IMR-90 (cell line): Measurements from ENCODE around the gene UBLCP1. TPM values are rescaled to one million over a fixed set of nuclear protein-coding genes. Genes with fewer than 3 reads are reported as not detected.

Experiments
- ATAC-seq: fragments of 200-7000 bp; cut with Tn5 transposase; 2 replicates; pipeline ENCODE4 v1.9.1; 2020; ENCODE audit warnings: low read depth, mild to moderate bottlenecking, moderate library complexity
- BruUV-seq: library from RNA; stranded (reverse); fragments of 400-500 nt; replicated peaks from 2 replicates; lab custom pipeline; 2021; lab: Mats Ljungman, UMichigan
- CTCF ChIA-PET: fragments of 300-600 bp; formaldehyde crosslinking; extraction: SDS; loops from one replicate; lab custom pipeline; 2021; ENCODE audit warnings: antibody characterized with exemption; lab: Yijun Ruan, JAX
- POLR2A ChIA-PET: fragments of 300-600 bp; sonication (Branson Sonifier 250); formaldehyde crosslinking; loops from one replicate; lab custom pipeline; 2022; ENCODE audit warnings: antibody characterized with exemption; ENCODE audit not compliant: unreplicated experiment; lab: Charles Lee
- DNase-seq: peaks from one replicate; pipeline ENCODE4 v3.0.0; 2013
- H2AFZ ChIP-seq: replicated peaks from 2 replicates; pipeline ENCODE3; 2013; ENCODE audit warnings: low read length, mild to moderate bottlenecking; ENCODE audit not compliant: poor library complexity
- H2AK5ac ChIP-seq: 2 replicates; pipeline ENCODE4 v1.6.1; 2013; ENCODE audit warnings: low read depth, low read length, inconsistent platforms
- H2AK9ac ChIP-seq: replicated peaks from 2 replicates; pipeline ENCODE3; 2013; ENCODE audit warnings: mild to moderate bottlenecking, low read depth, low read length, moderate library complexity; ENCODE audit not compliant: poor library complexity
- H2BK120ac ChIP-seq: 2 replicates; pipeline ENCODE4 v1.6.1; 2013; ENCODE audit warnings: low read depth, low read length, inconsistent platforms
- H2BK15ac ChIP-seq: 3 replicates; pipeline ENCODE4 v1.6.1; 2013; ENCODE audit warnings: low read depth, low read length, inconsistent platforms
- H2BK20ac ChIP-seq: 2 replicates; pipeline ENCODE4 v1.6.1; 2013; ENCODE audit warnings: low read depth, mild to moderate bottlenecking, inconsistent platforms, low read length, moderate library complexity
- H2BK5ac ChIP-seq: 2 replicates; pipeline ENCODE4 v1.6.1; 2013; ENCODE audit warnings: mild to moderate bottlenecking, low read depth, low read length, inconsistent platforms; ENCODE audit not compliant: poor library complexity, severe bottlenecking
- H3K14ac ChIP-seq: replicated peaks from 2 replicates; pipeline ENCODE4 v1.6.1; 2013; ENCODE audit warnings: low read depth, low read length, inconsistent platforms
- H3K18ac ChIP-seq: 2 replicates; pipeline ENCODE4 v1.6.1; 2013; ENCODE audit warnings: low read depth, low read length, control low read depth
- H3K23ac ChIP-seq: 2 replicates; pipeline ENCODE4 v1.6.1; 2013; ENCODE audit warnings: low read depth, low read length, inconsistent platforms
- H3K27ac ChIP-seq: 2 replicates; pipeline ENCODE4 v1.5.1; 2013; ENCODE audit warnings: mild to moderate bottlenecking, control low read depth, low read length; ENCODE audit not compliant: insufficient read depth
- H3K27me3 ChIP-seq: 2 replicates; pipeline ENCODE4 v1.6.1; 2013; ENCODE audit warnings: low read length; ENCODE audit not compliant: control insufficient read depth, insufficient read depth
- H3K36me3 ChIP-seq: 2 replicates; pipeline ENCODE4 v1.6.1; 2013; ENCODE audit warnings: low read length, mixed read lengths; ENCODE audit not compliant: control insufficient read depth, insufficient read depth
- H3K4ac ChIP-seq: 2 replicates; pipeline ENCODE4 v1.6.1; 2013; ENCODE audit warnings: low read depth, low read length, inconsistent platforms
- H3K4me1 ChIP-seq: 2 replicates; pipeline ENCODE4 v1.6.1; 2013; ENCODE audit warnings: low read length, mixed read lengths; ENCODE audit not compliant: control insufficient read depth, insufficient read depth
- H3K4me2 ChIP-seq: 2 replicates; pipeline ENCODE4 v1.6.1; 2013; ENCODE audit warnings: low read depth, mild to moderate bottlenecking, control low read depth, low read length, moderate library complexity
- H3K4me3 ChIP-seq: 2 replicates; pipeline ENCODE4 v1.5.1; 2013; ENCODE audit warnings: low read depth, mild to moderate bottlenecking, control low read depth, low read length, moderate library complexity; ENCODE audit not compliant: insufficient read depth
- H3K56ac ChIP-seq: 2 replicates; pipeline ENCODE4 v1.6.1; 2013; ENCODE audit warnings: low read length, inconsistent platforms; ENCODE audit not compliant: insufficient read depth; ENCODE audit errors: extremely low read depth
- H3K79me1 ChIP-seq, 2 experiments: 2 replicates each; pipeline ENCODE4 v1.6.1; 2013; ENCODE audit warnings: low read length in 2 of 2, inconsistent platforms in 1 of 2, low read depth in 1 of 2
- H3K9ac ChIP-seq: 2 replicates; pipeline ENCODE4 v1.6.1; 2013; ENCODE audit warnings: low read depth, low read length, control low read depth
- H3K9me1 ChIP-seq: 2 replicates; pipeline ENCODE4 v1.6.1; 2013; ENCODE audit warnings: low read length, inconsistent platforms; ENCODE audit not compliant: insufficient read depth
- H3K9me3 ChIP-seq: 2 replicates; pipeline ENCODE4 v1.6.1; 2013; ENCODE audit warnings: low read length; ENCODE audit not compliant: control insufficient read depth, insufficient read depth
- H4K20me1 ChIP-seq: 2 replicates; pipeline ENCODE4 v1.6.1; 2013; ENCODE audit warnings: low read length, inconsistent platforms; ENCODE audit not compliant: insufficient read depth
- H4K5ac ChIP-seq: 2 replicates; pipeline ENCODE4 v1.6.1; 2013; ENCODE audit warnings: mild to moderate bottlenecking, low read depth, low read length, control low read depth
- H4K8ac ChIP-seq, 2 experiments: 2 replicates each; pipeline ENCODE4 v1.6.1; 2013; ENCODE audit warnings: low read depth in 2 of 2, low read length in 2 of 2, control low read depth in 1 of 2, inconsistent platforms in 1 of 2
- H4K91ac ChIP-seq: 2 replicates; pipeline ENCODE4 v1.6.1; 2013; ENCODE audit warnings: low read depth, low read length, inconsistent platforms; ENCODE audit not compliant: insufficient read depth
- MAFK ChIP-seq: IDR thresholded peaks from 2 replicates; pipeline ENCODE4 v1.6.1; 2012; ENCODE audit warnings: low read depth, low read length, improper control_type of control experiment
- NFE2L2 ChIP-seq: fragments of 150-350 bp; IDR thresholded peaks from 2 replicates; pipeline ENCODE4 v1.6.1; 2016; ENCODE audit warnings: low read depth, mild to moderate bottlenecking, low read length
- USF2 ChIP-seq: fragments of 150-350 bp; IDR thresholded peaks from 2 replicates; pipeline ENCODE4 v1.6.1; 2017; ENCODE audit warnings: mild to moderate bottlenecking, antibody characterized with exemption, low read length, low read depth
- whole genome bisulfite sequencing, 2 experiments: methylation state at CpG; one replicate each; pipeline versions ENCODE4 v1.1.5 to v1.1.7; 2013; ENCODE audit warnings: missing lambda C conversion rate in 2 of 2; ENCODE audit not compliant: insufficient read length in 1 of 2; ENCODE audit errors: extremely low coverage in 2 of 2; 5-methylcytosine and 5-hydroxymethylcytosine counted together
- dilution Hi-C: fragments of 300-500 bp; cut with HindIII; formaldehyde crosslinking; loops from one replicate; pipeline ENCODE4 v1.14.3; 2018; ENCODE audit warnings: low sequenced_read_pairs; ENCODE audit not compliant: unreplicated experiment
- in situ Hi-C: fragments of 300-500 bp; cut with MboI; formaldehyde crosslinking; loops from 3 replicates; pipeline ENCODE4 v1.14.3; 2019; ENCODE audit warnings: low sequenced_read_pairs, inconsistent platforms, mixed read lengths
- intact Hi-C: fragments of 100-400 bp; cut with micrococcal nuclease; formaldehyde crosslinking; loops from 2 replicates; pipeline ENCODE4 v1.10.0; 2022
- polyA plus RNA-seq, 3 experiments: library from polyadenylated mRNA; depleted of rRNA; stranded (reverse); fragments of >200 nt; gene quantifications; 2 replicates each; pipeline ENCODE4 v1.2.3, GENCODE V29; 2012; ENCODE audit warnings: low replicate concordance in 1 of 3
- total RNA-seq: library from RNA; depleted of rRNA; stranded (reverse); fragments of >200 nt; gene quantifications from 2 replicates; pipeline ENCODE4 v1.2.3, GENCODE V29; 2012

UBLCP1 gene
- total and polyA plus RNA-seq, 2 of the 4 experiments (the other 2 are of a cell fraction), result 11.7 to 17.5 TPM

- ChIA-PET POLR2A (no interaction called here), CTCF (no interaction called here)
- H2AK5ac ChIP-seq, result no peak overlapping the region
- no TSS peak for BruUV-seq
- no peak overlapping the region for H2BK5ac ChIP-seq
- H3K9me3 ChIP-seq, result no peaks in the 10 kb centered on the region
- no peak overlapping the region for H3K23ac ChIP-seq
- H3K9me1 ChIP-seq, result no peaks in the 10 kb centered on the region
- no peak overlapping the region for H3K56ac ChIP-seq
- H3K4me1 ChIP-seq, result no peaks in the 10 kb centered on the region
- no peak overlapping the region for H3K18ac ChIP-seq
- no peak overlapping the region for H3K4ac ChIP-seq
- intact Hi-C loops (no loop called here), in situ Hi-C loops (no loop called here), dilution Hi-C loops (loop anchor here (25.0 kb wide), 1 partner anchor 90 kb away; no protein-coding TSS in a partner anchor)
- no peak overlapping the region for H2BK120ac ChIP-seq
- no peak overlapping the region for H3K27ac ChIP-seq
- TF ChIP-seq USF2, result peak; percentile 30; the same call in 1 of the 2 replicates
- no peak for TF ChIP-seq MAFK
- no peak for TF ChIP-seq NFE2L2
- DNase-seq (no peak), ATAC-seq (no peak)
- H3K27me3 ChIP-seq, result peaks cover 3% of the 10 kb centered on the region
- H2AFZ ChIP-seq, result no peak overlapping the region
- H4K91ac ChIP-seq, result no peak overlapping the region
- no CpG with 5 or more reads among the region's 1 CpG for WGBS, 2 experiments
- no peaks in the 10 kb centered on the region for H3K79me1 ChIP-seq
- no peak overlapping the region for H3K4me3 ChIP-seq
- no peak overlapping the region for H3K14ac ChIP-seq
- H4K8ac ChIP-seq, result no peak overlapping the region
- H4K5ac ChIP-seq, result no peak overlapping the region
- H3K4me2 ChIP-seq, result no peak overlapping the region
- no peaks in the 10 kb centered on the region for H4K20me1 ChIP-seq
- no peak overlapping the region for H2BK15ac ChIP-seq
- no peak overlapping the region for H2BK20ac ChIP-seq
- H2AK9ac ChIP-seq, result no peak overlapping the region
- H3K9ac ChIP-seq, result no peak overlapping the region
- no peaks in the 10 kb centered on the region for H3K36me3 ChIP-seq
Measured at GRCh38 chr5:159252195-159252594, 10.9 kb upstream of the UBLCP1 start.
